HEK293 (cell line): ENCODE results near the gene NUCKS1.

Experiments
- CTCF ChIP-seq: fragments of 450-650 bp; formaldehyde crosslinking; IDR thresholded peaks from 2 replicates; pipeline ENCODE4 v1.5.1; 2016; ENCODE audit warnings: missing biosample characterization, missing genetic modification characterization
- GLI4 ChIP-seq: fragments of 450-650 bp; formaldehyde crosslinking; IDR thresholded peaks from 2 replicates; pipeline ENCODE4 v1.5.1; 2016; ENCODE audit warnings: missing biosample characterization, missing genetic modification characterization
- ZBTB21 ChIP-seq: fragments of 450-650 bp; formaldehyde crosslinking; IDR thresholded peaks from 2 replicates; pipeline ENCODE4 v1.5.1; 2017; ENCODE audit warnings: missing biosample characterization, missing genetic modification characterization
- ZFP41 ChIP-seq: fragments of 450-650 bp; formaldehyde crosslinking; IDR thresholded peaks from 2 replicates; pipeline ENCODE4 v1.5.1; 2016; ENCODE audit warnings: missing biosample characterization, missing genetic modification characterization, borderline replicate concordance
- ZNF175 ChIP-seq: fragments of 450-650 bp; formaldehyde crosslinking; IDR thresholded peaks from 2 replicates; pipeline ENCODE4 v1.5.1; 2016; ENCODE audit warnings: missing biosample characterization, missing genetic modification characterization
- ZNF24 ChIP-seq: fragments of 450-650 bp; formaldehyde crosslinking; IDR thresholded peaks from 2 replicates; pipeline ENCODE4 v1.5.1; 2016; ENCODE audit warnings: missing biosample characterization, missing genetic modification characterization
- TF ChIP-seq, protein P1 (sequence below): fragments of 450-650 bp; formaldehyde crosslinking; IDR thresholded peaks from 2 replicates; pipeline ENCODE4 v1.5.1; 2016; ENCODE audit warnings: missing biosample characterization, missing genetic modification characterization
- TF ChIP-seq, protein P2 (sequence below): IDR thresholded peaks from 2 replicates; pipeline ENCODE4 v1.6.1; 2011; ENCODE audit warnings: mild to moderate bottlenecking, low read depth, low read length, borderline replicate concordance

- TF ChIP-seq CTCF (tag by site-specific recombination) (no peak), ZNF24 (no peak), GLI4 (no peak), ZFP41 (tag by site-specific recombination) (no peak), ZNF175 (tag by site-specific recombination) (no peak), ZBTB21 (tag by site-specific recombination) (no peak)
- TF ChIP-seq, protein P1, sequence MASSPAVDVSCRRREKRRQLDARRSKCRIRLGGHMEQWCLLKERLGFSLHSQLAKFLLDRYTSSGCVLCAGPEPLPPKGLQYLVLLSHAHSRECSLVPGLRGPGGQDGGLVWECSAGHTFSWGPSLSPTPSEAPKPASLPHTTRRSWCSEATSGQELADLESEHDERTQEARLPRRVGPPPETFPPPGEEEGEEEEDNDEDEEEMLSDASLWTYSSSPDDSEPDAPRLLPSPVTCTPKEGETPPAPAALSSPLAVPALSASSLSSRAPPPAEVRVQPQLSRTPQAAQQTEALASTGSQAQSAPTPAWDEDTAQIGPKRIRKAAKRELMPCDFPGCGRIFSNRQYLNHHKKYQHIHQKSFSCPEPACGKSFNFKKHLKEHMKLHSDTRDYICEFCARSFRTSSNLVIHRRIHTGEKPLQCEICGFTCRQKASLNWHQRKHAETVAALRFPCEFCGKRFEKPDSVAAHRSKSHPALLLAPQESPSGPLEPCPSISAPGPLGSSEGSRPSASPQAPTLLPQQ (tag by site-specific recombination) = no peak
- TF ChIP-seq, protein P2, sequence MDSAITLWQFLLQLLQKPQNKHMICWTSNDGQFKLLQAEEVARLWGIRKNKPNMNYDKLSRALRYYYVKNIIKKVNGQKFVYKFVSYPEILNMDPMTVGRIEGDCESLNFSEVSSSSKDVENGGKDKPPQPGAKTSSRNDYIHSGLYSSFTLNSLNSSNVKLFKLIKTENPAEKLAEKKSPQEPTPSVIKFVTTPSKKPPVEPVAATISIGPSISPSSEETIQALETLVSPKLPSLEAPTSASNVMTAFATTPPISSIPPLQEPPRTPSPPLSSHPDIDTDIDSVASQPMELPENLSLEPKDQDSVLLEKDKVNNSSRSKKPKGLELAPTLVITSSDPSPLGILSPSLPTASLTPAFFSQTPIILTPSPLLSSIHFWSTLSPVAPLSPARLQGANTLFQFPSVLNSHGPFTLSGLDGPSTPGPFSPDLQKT = no peak
Observed at GRCh38 chr1:205700865-205701401, 49.0 kb downstream of the NUCKS1 start.
